ENCODE results near the gene HOXB6.

HOXB6 gene

GRCh38 chr17:48565925-48566710 lies 38.7 kb downstream of the HOXB6 start:
- H3K27ac ChIP-seq, result no peak overlapping the region
- TF ChIP-seq ZFX (IDR thresholded peaks at IDR 0.05), result no peak
- no peak for TF ChIP-seq CTCF (conservative IDR thresholded peaks at IDR 0.05)

- no peak for TF ChIP-seq CTCF (conservative IDR thresholded peaks at IDR 0.05)
- TF ChIP-seq ZFX (IDR thresholded peaks at IDR 0.05), result no peak
- H3K27ac ChIP-seq, result no peak overlapping the region
Observed at GRCh38 chr17:48565022-48565554, 39.7 kb downstream of the HOXB6 start.

- no peak overlapping the region for H3K27ac ChIP-seq
- TF ChIP-seq CTCF (conservative IDR thresholded peaks at IDR 0.05), result no peak
- no peak for TF ChIP-seq ZFX (IDR thresholded peaks at IDR 0.05)
Observed at GRCh38 chr17:48564188-48565021, 40.4 kb downstream of the HOXB6 start.

GRCh38 chr17:48563867-48564187 lies 41.0 kb downstream of the HOXB6 start:
- TF ChIP-seq ZFX (IDR thresholded peaks at IDR 0.05), result no peak
- TF ChIP-seq CTCF (conservative IDR thresholded peaks at IDR 0.05), result no peak

GRCh38 chr17:48563385-48563838 lies 41.4 kb downstream of the HOXB6 start:
- TF ChIP-seq ZFX (IDR thresholded peaks at IDR 0.05) (no peak), CTCF (conservative IDR thresholded peaks at IDR 0.05) (no peak)
- no peak overlapping the region for H3K27ac ChIP-seq

More at GRCh38 chr17:48563867-48564187, 41.0 kb downstream of the HOXB6 start:
- H3K27ac ChIP-seq, result no peak overlapping the region

GRCh38 chr17:48562934-48563333 lies 41.9 kb downstream of the HOXB6 start:
- TF ChIP-seq CTCF (conservative IDR thresholded peaks at IDR 0.05), result no peak
- no peak for TF ChIP-seq ZFX (IDR thresholded peaks at IDR 0.05)
- H3K27ac ChIP-seq, result no peak overlapping the region

Data from C4-2B (cell line).